ENCODE data around the gene DNAL4. TPM values are rescaled to one million over a fixed set of nuclear protein-coding genes. Genes with fewer than 3 reads are reported as not detected.

The DNAL4 gene
- polyA plus RNA-seq, 1 donor (not counting 4 experiments of a cell fraction or from before 2014, with no cell fraction given) = 11.4 TPM

GRCh38 chr22:38829485-38829884 lies 35.5 kb upstream of the DNAL4 start:
- no peak overlapping the region for H3K4me2 ChIP-seq (ENCODE audit: control insufficient read depth, extremely low read depth, insufficient read depth, low read depth, low read length)
- H3K27ac ChIP-seq (ENCODE audit: control insufficient read depth, insufficient read depth, low read length) = no peak overlapping the region
- H3K9me1 ChIP-seq (ENCODE audit: control insufficient read depth, extremely low read depth, insufficient read depth, low read length) = no peaks in the 10 kb centered on the region
- dilution Hi-C loops (cut with MboI; ENCODE audit: extremely low pct_ligation_motif_present, low sequenced_read_pairs) = no loop called here
- H2AFZ ChIP-seq (ENCODE audit: control insufficient read depth, low read length) = no peak overlapping the region
- H3K4me1 ChIP-seq (ENCODE audit: control insufficient read depth, extremely low read depth, insufficient read depth, low read length) = no peaks in the 10 kb centered on the region
- H4K20me1 ChIP-seq (ENCODE audit: control insufficient read depth, extremely low read depth, insufficient read depth, low read length) = peaks cover 8% of the 10 kb centered on the region
- no peak overlapping the region for H3K9ac ChIP-seq (ENCODE audit: control insufficient read depth, extremely low read depth, insufficient read depth, low read length)
- FAIRE-seq (no peak), DNase-seq (ENCODE audit: low read depth, low spot score) (no peak)
- no peaks in the 10 kb centered on the region for H3K27me3 ChIP-seq (ENCODE audit: control insufficient read depth, extremely low read depth, insufficient read depth, low read length)
- no peak for TF ChIP-seq EZH2 (IDR thresholded peaks at IDR 0.05; ENCODE audit: low read length)
- no peak for TF ChIP-seq CTCF (optimal IDR thresholded peaks at IDR 0.05 in 1 of 3, IDR thresholded peaks at IDR 0.05 in 1 of 3, conservative IDR thresholded peaks at IDR 0.05 in 1 of 3; ENCODE audit: extremely low read depth in 1 of 3, insufficient read depth in 2 of 3, low read length in 3 of 3)
- H3K9me3 ChIP-seq (ENCODE audit: control insufficient read depth, low read depth, low read length) = no peaks in the 10 kb centered on the region
- H3K79me2 ChIP-seq (ENCODE audit: control insufficient read depth, insufficient read depth, low read length) = no peaks in the 10 kb centered on the region
- H3K36me3 ChIP-seq (ENCODE audit: control insufficient read depth in 2 of 2, extremely low read depth in 1 of 2, insufficient read depth in 2 of 2, low read length in 2 of 2) = no peaks in the 10 kb centered on the region
- H3K4me3 ChIP-seq (ENCODE audit: control insufficient read depth in 2 of 3, extremely low read depth in 1 of 3, insufficient read depth in 2 of 3, low read depth in 1 of 3, low read length in 3 of 3) = no peak overlapping the region

DNA sequence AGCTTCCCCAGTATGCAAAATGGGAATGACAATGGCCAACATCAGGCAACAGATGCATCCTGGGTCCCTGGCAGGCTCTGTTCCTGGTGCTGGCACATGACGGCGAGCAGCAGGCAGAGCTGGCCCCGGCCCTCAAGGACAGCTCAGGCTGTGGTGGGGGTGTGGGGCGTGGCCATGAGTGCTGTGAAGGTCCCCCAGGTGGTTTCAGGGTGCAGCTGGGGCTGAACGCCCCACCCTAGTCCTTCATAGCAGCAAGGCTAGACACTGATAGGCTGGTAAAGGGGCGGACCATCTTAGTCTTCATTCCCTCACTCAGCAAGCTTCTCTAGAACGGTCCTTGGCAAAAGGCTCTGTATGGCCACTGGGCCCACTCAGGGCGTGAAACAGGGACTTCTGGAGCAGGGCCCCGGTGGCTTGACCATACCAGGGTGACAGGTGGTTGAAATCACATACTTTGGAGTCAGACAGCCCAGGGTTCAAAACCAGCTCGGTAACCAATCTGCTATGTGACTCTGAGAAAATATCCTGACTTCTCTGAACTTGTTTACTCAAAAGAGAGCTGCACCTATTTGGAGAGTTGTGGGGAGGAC lies 34.8 kb upstream of the DNAL4 start:
- no peak overlapping the region for H3K27ac ChIP-seq (ENCODE audit: control insufficient read depth, insufficient read depth, low read length)
- H3K36me3 ChIP-seq (ENCODE audit: control insufficient read depth in 2 of 2, extremely low read depth in 1 of 2, insufficient read depth in 2 of 2, low read length in 2 of 2) = no peaks in the 10 kb centered on the region
- no peaks in the 10 kb centered on the region for H3K79me2 ChIP-seq (ENCODE audit: control insufficient read depth, insufficient read depth, low read length)
- FAIRE-seq (no peak), DNase-seq (ENCODE audit: low read depth, low spot score) (no peak)
- H3K27me3 ChIP-seq (ENCODE audit: control insufficient read depth, extremely low read depth, insufficient read depth, low read length) = no peaks in the 10 kb centered on the region
- dilution Hi-C loops (cut with MboI; ENCODE audit: extremely low pct_ligation_motif_present, low sequenced_read_pairs) = no loop called here
- H3K9ac ChIP-seq (ENCODE audit: control insufficient read depth, extremely low read depth, insufficient read depth, low read length) = no peak overlapping the region
- no peaks in the 10 kb centered on the region for H3K9me3 ChIP-seq (ENCODE audit: control insufficient read depth, low read depth, low read length)
- TF ChIP-seq CTCF (optimal IDR thresholded peaks at IDR 0.05 in 1 of 3, IDR thresholded peaks at IDR 0.05 in 1 of 3, conservative IDR thresholded peaks at IDR 0.05 in 1 of 3; ENCODE audit: extremely low read depth in 1 of 3, insufficient read depth in 2 of 3, low read length in 3 of 3) (no peak), EZH2 (IDR thresholded peaks at IDR 0.05; ENCODE audit: low read length) (no peak)
- no peak overlapping the region for H2AFZ ChIP-seq (ENCODE audit: control insufficient read depth, low read length)
- H4K20me1 ChIP-seq (ENCODE audit: control insufficient read depth, extremely low read depth, insufficient read depth, low read length) = peaks cover 12% of the 10 kb centered on the region
- H3K4me2 ChIP-seq (ENCODE audit: control insufficient read depth, extremely low read depth, insufficient read depth, low read depth, low read length) = no peak overlapping the region
- no peaks in the 10 kb centered on the region for H3K4me1 ChIP-seq (ENCODE audit: control insufficient read depth, extremely low read depth, insufficient read depth, low read length)
- H3K9me1 ChIP-seq (ENCODE audit: control insufficient read depth, extremely low read depth, insufficient read depth, low read length) = no peaks in the 10 kb centered on the region
- no peak overlapping the region for H3K4me3 ChIP-seq (ENCODE audit: control insufficient read depth in 2 of 3, extremely low read depth in 1 of 3, insufficient read depth in 2 of 3, low read depth in 1 of 3, low read length in 3 of 3)

Data from keratinocyte (primary cell).